Stimulated activated naive CD8-positive, alpha-beta T cell treated with anti-CD3 and anti-CD28 coated beads, Interleukin-15, Interleukin-2, amounts not matched to agents 100 ng/mL and 50 ng/mL, for 24 hours (primary cell): Measurements from ENCODE around the gene PRKAG2.
"Not testable (repeated sequence)": the region's sequence is repeated elsewhere in the genome, so short reads cannot be mapped to it uniquely, and the experiment has no call there.

Experiments used
- H3K27ac Mint-ChIP-seq: one replicate; pipeline ENCODE4 v1.8.0; 2021; ENCODE audit warnings: mild to moderate bottlenecking, mixed read lengths
- H3K27me3 Mint-ChIP-seq: one replicate; pipeline ENCODE4 v1.8.0; 2021; ENCODE audit warnings: mixed read lengths
- H3K36me3 Mint-ChIP-seq: one replicate; pipeline ENCODE4 v1.8.0; 2021; ENCODE audit warnings: low read depth, mixed read lengths
- H3K4me1 Mint-ChIP-seq: one replicate; pipeline ENCODE4 v1.8.0; 2021; ENCODE audit warnings: low read depth, mixed read lengths
- H3K4me3 Mint-ChIP-seq: one replicate; pipeline ENCODE4 v1.8.0; 2021; ENCODE audit warnings: mild to moderate bottlenecking, mixed read lengths
- H3K9me3 Mint-ChIP-seq: one replicate; pipeline ENCODE4 v1.8.0; 2021; ENCODE audit warnings: mixed read lengths

Gene PRKAG2

GRCh38 chr7:151882734-151883133 lies 5.8 kb upstream of the PRKAG2 start:
- H3K4me1 Mint-ChIP-seq = peaks cover 9% of the 10 kb centered on the region
- H3K27me3 Mint-ChIP-seq = peaks cover 9% of the 10 kb centered on the region
- H3K27ac Mint-ChIP-seq = no peak overlapping the region
- no peak overlapping the region for H3K4me3 Mint-ChIP-seq
- no peaks in the 10 kb centered on the region for H3K9me3 Mint-ChIP-seq
- H3K36me3 Mint-ChIP-seq = no peaks in the 10 kb centered on the region

GRCh38 chr7:151880688-151881087 lies 3.8 kb upstream of the PRKAG2 start:
- peaks cover 4% of the 10 kb centered on the region for H3K27me3 Mint-ChIP-seq
- H3K27ac Mint-ChIP-seq = no peak overlapping the region
- no peaks in the 10 kb centered on the region for H3K9me3 Mint-ChIP-seq
- no peak overlapping the region for H3K4me3 Mint-ChIP-seq
- H3K36me3 Mint-ChIP-seq = no peaks in the 10 kb centered on the region
- H3K4me1 Mint-ChIP-seq = peaks cover 9% of the 10 kb centered on the region

- Mint-ChIP-seq H3K36me3 (no peaks in the 10 kb centered on the region), H3K27ac (no peak overlapping the region), H3K4me1 (peaks cover 23% of the 10 kb centered on the region), H3K27me3 (no peaks in the 10 kb centered on the region), H3K9me3 (no peaks in the 10 kb centered on the region), H3K4me3 (peak overlapping the region; percentile 32)
These were observed 1.3 kb upstream of the PRKAG2 start for GRCh38 chr7:151877911-151878835.

DNA sequence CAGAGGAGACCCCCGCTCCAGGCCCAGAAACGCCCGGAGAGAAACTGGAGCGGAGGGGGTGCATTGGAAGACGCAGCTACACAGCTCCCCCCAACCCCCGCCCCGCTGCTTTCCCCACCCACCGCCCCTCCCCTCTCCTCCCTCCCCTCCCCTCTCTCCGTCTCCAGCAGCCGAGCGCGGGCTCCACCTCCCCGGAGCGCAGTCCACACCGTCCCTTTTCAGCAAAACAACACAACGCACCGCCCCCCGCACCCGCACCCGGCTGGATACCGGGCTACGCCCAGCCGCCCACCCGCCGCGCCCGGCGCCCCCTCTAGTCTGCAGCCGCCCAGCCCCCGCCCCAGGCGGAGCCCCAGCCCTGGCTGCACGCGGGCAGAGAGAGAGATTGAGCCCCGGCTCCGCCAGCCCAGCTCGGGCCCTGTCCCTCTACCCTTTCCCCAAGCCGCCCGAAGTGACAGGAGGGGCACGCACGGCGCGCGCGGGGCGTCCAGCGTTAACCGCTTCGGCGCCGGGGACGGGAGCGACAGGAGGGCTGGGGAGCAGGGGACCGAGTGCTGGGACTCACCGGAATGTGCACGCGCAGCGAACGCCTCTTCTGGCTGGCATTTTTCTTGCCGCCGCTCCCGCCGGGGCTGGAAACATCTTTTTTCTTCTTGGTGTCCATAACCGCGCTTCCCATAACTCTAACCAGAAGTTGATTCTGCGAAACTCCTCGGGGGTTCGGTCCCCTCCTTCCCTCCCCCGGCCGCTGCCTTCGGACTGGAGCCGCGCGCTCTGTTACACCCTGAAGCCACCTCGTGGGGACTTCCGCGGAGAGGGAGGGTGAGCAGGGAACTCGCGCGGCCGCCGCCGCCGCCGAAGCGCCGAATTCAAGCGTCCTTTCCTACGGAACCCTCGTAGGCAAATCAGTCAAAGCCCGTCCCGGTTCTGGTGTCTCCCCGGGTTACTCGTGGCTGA lies 695 bp downstream of the PRKAG2 start:
- Mint-ChIP-seq H3K4me3 (peak overlapping the region; percentile 92), H3K27ac (peak overlapping the region; percentile 80), H3K36me3 (no peaks in the 10 kb centered on the region), H3K27me3 (no peaks in the 10 kb centered on the region), H3K9me3 (no peaks in the 10 kb centered on the region), H3K4me1 (peaks cover 25% of the 10 kb centered on the region)

- not testable (repeated sequence) for H3K27ac Mint-ChIP-seq, H3K9me3 Mint-ChIP-seq, H3K36me3 Mint-ChIP-seq, H3K27me3 Mint-ChIP-seq
- peak overlapping the region; percentile 92 for H3K4me3 Mint-ChIP-seq
- H3K4me1 Mint-ChIP-seq = peaks cover 20% of the 10 kb centered on the region
These were observed 2.4 kb downstream of the PRKAG2 start for GRCh38 chr7:151874479-151874878.

DNA sequence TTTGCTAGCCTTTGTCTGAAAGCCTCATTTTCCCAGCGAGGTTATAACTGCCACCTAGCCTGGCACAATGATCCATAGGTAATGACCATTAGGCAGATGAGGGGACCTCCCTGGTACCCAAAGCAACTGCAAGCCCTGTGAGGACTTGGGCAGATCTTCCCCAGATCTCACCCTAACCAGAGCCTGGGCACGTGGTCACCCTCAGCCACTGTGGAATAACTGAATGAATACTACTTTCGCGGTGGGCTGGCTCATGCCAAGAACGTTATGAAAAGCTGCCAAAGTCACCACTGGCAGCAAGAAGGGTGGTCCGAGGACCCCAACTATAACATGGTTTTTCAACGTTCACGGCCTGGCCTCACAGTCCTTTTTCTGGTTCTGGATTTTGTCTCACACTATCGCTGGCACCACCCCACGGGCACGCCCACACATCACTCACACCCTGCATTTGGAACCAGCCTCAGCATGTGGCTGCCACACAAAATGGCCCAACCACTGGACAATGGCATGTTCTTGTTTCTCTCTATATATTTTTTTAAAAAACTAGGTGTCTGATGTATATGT lies 3.4 kb downstream of the PRKAG2 start:
- Mint-ChIP-seq H3K4me3 (no peak overlapping the region), H3K36me3 (no peaks in the 10 kb centered on the region), H3K27me3 (no peaks in the 10 kb centered on the region), H3K9me3 (no peaks in the 10 kb centered on the region), H3K4me1 (peaks cover 20% of the 10 kb centered on the region), H3K27ac (no peak overlapping the region)

GRCh38 chr7:151872531-151873401 lies 4.1 kb downstream of the PRKAG2 start:
- Mint-ChIP-seq H3K4me1 (peaks cover 20% of the 10 kb centered on the region), H3K27me3 (no peaks in the 10 kb centered on the region), H3K36me3 (no peaks in the 10 kb centered on the region), H3K27ac (no peak overlapping the region), H3K4me3 (no peak overlapping the region), H3K9me3 (no peaks in the 10 kb centered on the region)

DNA sequence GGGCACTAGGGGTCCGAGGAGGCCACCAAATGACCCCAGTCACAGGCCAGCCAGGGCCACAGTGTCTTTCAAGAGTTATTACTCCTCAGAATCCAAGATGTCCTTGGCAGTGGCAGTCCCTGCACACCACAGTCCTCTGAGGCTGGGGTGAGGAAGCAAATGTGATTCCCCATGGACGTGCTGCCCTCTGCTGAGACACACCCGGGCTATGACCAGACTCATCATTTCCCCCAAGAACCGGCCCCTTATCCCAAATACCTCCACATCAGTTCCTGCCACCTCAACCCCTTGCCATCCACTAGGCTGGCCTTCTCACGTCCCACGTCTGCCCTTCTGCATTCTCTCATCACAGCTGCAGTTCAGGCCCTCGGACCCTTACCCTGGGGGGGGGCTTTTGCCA lies 5.0 kb downstream of the PRKAG2 start:
- Mint-ChIP-seq H3K4me1 (peaks cover 20% of the 10 kb centered on the region), H3K27me3 (no peaks in the 10 kb centered on the region), H3K36me3 (no peaks in the 10 kb centered on the region), H3K27ac (no peak overlapping the region), H3K9me3 (no peaks in the 10 kb centered on the region), H3K4me3 (no peak overlapping the region)

DNA sequence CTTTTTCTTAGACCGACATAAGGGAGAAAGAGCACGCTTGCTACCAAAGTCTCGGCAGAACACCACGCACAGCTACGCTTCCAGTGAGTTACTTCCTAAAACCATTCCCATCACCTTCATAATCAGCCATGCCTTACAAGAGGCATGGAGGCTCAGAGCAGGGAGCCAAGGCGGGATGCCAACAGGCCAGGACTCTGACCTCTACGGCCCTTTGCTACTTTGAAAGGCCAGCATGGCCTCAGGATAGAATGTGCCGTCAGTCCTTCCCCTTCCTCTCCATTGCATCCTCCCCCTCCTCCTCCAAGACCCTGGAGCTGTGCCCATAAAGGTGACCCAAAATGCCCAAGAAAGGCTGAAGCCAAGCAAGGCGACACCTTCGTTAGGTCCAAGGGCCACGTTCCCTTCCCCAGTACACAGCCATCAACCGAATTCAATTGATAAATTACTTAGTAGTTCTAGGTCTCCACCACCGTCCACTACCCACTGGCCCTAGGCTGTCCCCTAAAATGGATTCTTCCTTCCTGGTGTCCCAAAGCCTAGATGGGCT lies 5.7 kb downstream of the PRKAG2 start:
- Mint-ChIP-seq H3K4me1 (peaks cover 20% of the 10 kb centered on the region), H3K27ac (no peak overlapping the region), H3K27me3 (no peaks in the 10 kb centered on the region), H3K36me3 (no peaks in the 10 kb centered on the region), H3K9me3 (no peaks in the 10 kb centered on the region), H3K4me3 (no peak overlapping the region)

DNA sequence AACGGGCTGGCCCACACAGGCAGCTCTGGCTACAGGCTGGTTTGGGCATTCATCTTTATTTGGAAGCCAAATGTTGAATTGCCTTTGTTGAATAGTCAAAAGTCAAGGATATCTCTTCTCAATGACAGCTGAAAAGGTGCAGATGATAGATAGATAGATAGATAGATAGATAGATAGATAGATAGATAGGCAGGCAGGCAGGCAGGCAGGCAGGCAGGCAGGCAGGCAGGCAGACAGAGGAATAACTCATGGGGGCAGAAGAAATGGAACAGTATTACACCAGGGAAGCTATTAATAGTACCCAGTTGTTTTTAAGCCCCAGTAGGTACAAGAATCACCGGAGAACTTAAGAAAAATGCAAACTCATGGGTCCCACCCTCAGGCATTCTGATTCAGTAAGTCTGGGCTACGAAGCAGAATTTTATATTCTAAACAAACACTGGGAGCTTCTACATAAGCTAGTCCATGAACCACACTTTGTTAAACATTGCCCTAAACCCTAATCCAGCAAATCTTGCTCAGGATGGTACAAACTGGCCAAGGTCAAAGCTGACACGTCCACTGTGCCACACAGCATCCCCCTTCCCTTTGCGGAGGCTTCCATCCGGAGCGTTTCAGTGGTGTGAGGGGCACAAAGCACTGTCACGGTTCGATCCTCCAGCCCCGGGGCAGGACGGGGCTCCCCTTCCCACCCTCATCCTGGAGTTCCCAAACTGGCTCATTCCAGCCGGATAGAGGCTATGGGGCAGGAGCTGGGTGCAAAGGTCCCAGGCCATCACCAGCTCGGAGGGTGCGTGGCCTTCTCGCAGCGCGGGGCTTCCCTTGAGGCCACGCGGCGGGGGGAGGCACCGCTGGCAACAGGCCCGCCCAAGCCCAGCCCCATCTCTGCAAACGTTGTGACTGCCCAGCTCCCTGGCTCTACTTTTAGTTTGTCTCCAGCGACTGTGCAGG lies 6.7 kb downstream of the PRKAG2 start:
- no peak overlapping the region for H3K27ac Mint-ChIP-seq
- H3K4me1 Mint-ChIP-seq = peaks cover 19% of the 10 kb centered on the region
- no peaks in the 10 kb centered on the region for H3K36me3 Mint-ChIP-seq
- H3K27me3 Mint-ChIP-seq = no peaks in the 10 kb centered on the region
- no peak overlapping the region for H3K4me3 Mint-ChIP-seq
- H3K9me3 Mint-ChIP-seq = no peaks in the 10 kb centered on the region

GRCh38 chr7:151869455-151869854 lies 7.5 kb downstream of the PRKAG2 start:
- Mint-ChIP-seq H3K4me1 (peaks cover 12% of the 10 kb centered on the region), H3K27me3 (no peaks in the 10 kb centered on the region), H3K4me3 (no peak overlapping the region), H3K27ac (no peak overlapping the region), H3K36me3 (no peaks in the 10 kb centered on the region), H3K9me3 (no peaks in the 10 kb centered on the region)

GRCh38 chr7:151869109-151869428 lies 7.8 kb downstream of the PRKAG2 start:
- no peak overlapping the region for H3K4me3 Mint-ChIP-seq
- H3K27ac Mint-ChIP-seq = no peak overlapping the region
- H3K36me3 Mint-ChIP-seq = no peaks in the 10 kb centered on the region
- no peaks in the 10 kb centered on the region for H3K9me3 Mint-ChIP-seq
- no peaks in the 10 kb centered on the region for H3K27me3 Mint-ChIP-seq
- peaks cover 12% of the 10 kb centered on the region for H3K4me1 Mint-ChIP-seq

GRCh38 chr7:151868396-151869108 lies 8.4 kb downstream of the PRKAG2 start:
- H3K27me3 Mint-ChIP-seq = no peaks in the 10 kb centered on the region
- no peaks in the 10 kb centered on the region for H3K9me3 Mint-ChIP-seq
- no peak overlapping the region for H3K27ac Mint-ChIP-seq
- H3K36me3 Mint-ChIP-seq = no peaks in the 10 kb centered on the region
- no peak overlapping the region for H3K4me3 Mint-ChIP-seq
- H3K4me1 Mint-ChIP-seq = peaks cover 10% of the 10 kb centered on the region
